HepG2 (cell line): ENCODE measurements around the gene AUTS2. TPM values are rescaled to one million over a fixed set of nuclear protein-coding genes. Genes with fewer than 3 reads are reported as not detected.

ENCODE experiments used
- ATAC-seq: fragments of 200-7000 bp; cut with Tn5 transposase; 3 replicates; pipeline ENCODE4 v1.9.1; 2020; ENCODE audit warnings: mild to moderate bottlenecking, moderate library complexity
- BruUV-seq: library from RNA; stranded (reverse); fragments of 400-500 nt; replicated peaks from 2 replicates; lab custom pipeline; 2021; lab: Mats Ljungman, UMichigan
- CTCF ChIA-PET: fragments of 300-600 bp; formaldehyde crosslinking; extraction: SDS; loops from one replicate; lab custom pipeline; 2021; ENCODE audit warnings: low total read pairs, inconsistent platforms, low intra/inter-chr PET ratio; lab: Yijun Ruan, JAX
- POLR2A ChIA-PET: fragments of 350-600 bp; sonication (Branson Sonifier 250); formaldehyde crosslinking; loops from one replicate; lab custom pipeline; 2020; ENCODE audit warnings: antibody characterized with exemption, inconsistent platforms; lab: Yijun Ruan, JAX
- DNase-seq: peaks from one replicate; pipeline ENCODE4 v3.0.0-alpha.2; 2015; ENCODE audit warnings: low spot score
- FAIRE-seq: peaks from 3 replicates; lab custom pipeline; 2011; peaks lifted over from hg19 to GRCh38; lab: Jason Lieb, UNC
- H2AFZ ChIP-seq: one replicate; pipeline ENCODE4 v1.6.1; 2011; ENCODE audit warnings: low read length, inconsistent platforms
- H3K27ac ChIP-seq: fragments of 300-600 bp; 3 replicates; pipeline ENCODE4 v1.8.0; 2011; ENCODE audit warnings: mixed run types, mild to moderate bottlenecking, mixed read lengths, low read length, inconsistent platforms; ENCODE audit not compliant: insufficient read depth; ENCODE audit errors: extremely low read length
- H3K27me3 ChIP-seq, 2 experiments: fragments of 200-600 bp in 1 of 2; 2 replicates in 1 of 2; 3 replicates in 1 of 2; pipeline versions ENCODE4 v1.6.0 to v1.8.0; 2011; ENCODE audit warnings: low read length in 2 of 2, mild to moderate bottlenecking in 2 of 2, moderate library complexity in 2 of 2, inconsistent platforms in 1 of 2; ENCODE audit not compliant: insufficient read depth in 2 of 2, control insufficient read depth in 1 of 2
- H3K36me3 ChIP-seq, 2 experiments: fragments of 200-600 bp in 1 of 2; replicated peaks in 1 of 2; 2 replicates in 1 of 2; 3 replicates in 1 of 2; pipeline versions ENCODE4 v1.5.1 to v1.8.0; 2011; ENCODE audit warnings: low read length in 2 of 2, inconsistent platforms in 1 of 2; ENCODE audit not compliant: insufficient read depth in 2 of 2, control insufficient read depth in 1 of 2
- H3K4me1 ChIP-seq: 2 replicates; pipeline ENCODE4 v1.5.1; 2012; ENCODE audit warnings: low read length, inconsistent platforms; ENCODE audit not compliant: insufficient read depth
- H3K4me2 ChIP-seq: 2 replicates; pipeline ENCODE4 v1.6.0; 2011; ENCODE audit warnings: low read depth, low read length, inconsistent platforms
- H3K4me3 ChIP-seq, 3 experiments: fragments of 200-600 bp in 1 of 3; sonication (generic), shearing (Covaris generic) in 1 of 3; replicated peaks in 1 of 3; 2 replicates each; pipeline ENCODE4 v1.5.1; 2011 to 2016; ENCODE audit warnings: low read length in 3 of 3, inconsistent platforms in 2 of 3, low read depth in 2 of 3, mild to moderate bottlenecking in 2 of 3, control low read depth in 1 of 3, mixed read lengths in 1 of 3; ENCODE audit not compliant: insufficient read depth in 1 of 3
- H3K79me2 ChIP-seq: one replicate; pipeline ENCODE4 v1.6.1; 2011; ENCODE audit warnings: low read length, inconsistent platforms; ENCODE audit not compliant: insufficient read depth
- H3K9ac ChIP-seq: 2 replicates; pipeline ENCODE4 v1.6.0; 2011; ENCODE audit warnings: mild to moderate bottlenecking, low read depth, low read length, inconsistent platforms; ENCODE audit not compliant: insufficient read depth
- H3K9me3 ChIP-seq: 2 replicates; pipeline ENCODE4 v1.5.1; 2012; ENCODE audit warnings: mild to moderate bottlenecking, low read length
- H4K20me1 ChIP-seq: 2 replicates; pipeline ENCODE4 v1.6.0; 2011; ENCODE audit warnings: inconsistent platforms, mild to moderate bottlenecking, low read length, moderate library complexity; ENCODE audit not compliant: insufficient read depth
- CREM ChIP-seq, 2 experiments: sonication (generic) in 1 of 2; formaldehyde crosslinking in 1 of 2; IDR thresholded peaks; 2 replicates each; pipeline versions ENCODE4 v1.4.0 to v1.6.1; 2016 to 2020; ENCODE audit warnings: antibody characterized with exemption in 1 of 2, mild to moderate bottlenecking in 1 of 2, missing genetic modification reagents in 1 of 2
- HHEX ChIP-seq: IDR thresholded peaks from 2 replicates; pipeline ENCODE4 v1.6.1; 2016; ENCODE audit warnings: control low read depth
- IRF2 ChIP-seq: IDR thresholded peaks from 2 replicates; pipeline ENCODE4 v1.6.1; 2018; ENCODE audit warnings: missing genetic modification reagents, missing compliant biosample characterization
- KDM5A ChIP-seq: fragments of 200-600 bp; sonication (generic); IDR thresholded peaks from 2 replicates; pipeline ENCODE4 v1.7.0; 2018; ENCODE audit warnings: antibody characterized with exemption, mild to moderate bottlenecking, low read length, borderline replicate concordance
- MBD4 ChIP-seq: IDR thresholded peaks from 2 replicates; pipeline ENCODE4 v1.6.1; 2012; ENCODE audit warnings: low read length, inconsistent platforms, borderline replicate concordance
- MXD4 ChIP-seq: IDR thresholded peaks from 2 replicates; pipeline ENCODE4 v1.6.1; 2016; ENCODE audit warnings: mild to moderate bottlenecking, missing biosample characterization, missing genetic modification reagents
- NCOA1 ChIP-seq: sonication (generic); formaldehyde crosslinking; IDR thresholded peaks from 2 replicates; pipeline ENCODE4 v1.9.0; 2021; ENCODE audit warnings: missing genetic modification reagents
- RFX5 ChIP-seq: IDR thresholded peaks from 2 replicates; pipeline ENCODE4 v1.6.1; 2011; ENCODE audit warnings: low read depth, low read length, improper control_type of control experiment
- SP4 ChIP-seq: sonication (generic); formaldehyde crosslinking; IDR thresholded peaks from 2 replicates; pipeline ENCODE4 v1.8.1; 2023; ENCODE audit warnings: mild to moderate bottlenecking, missing genetic modification reagents
- TCF7L2 ChIP-seq: IDR thresholded peaks from 2 replicates; pipeline ENCODE4 v1.6.1; 2011; ENCODE audit warnings: mild to moderate bottlenecking, low read depth, low read length, moderate library complexity
- U2AF2 ChIP-seq: fragments of 200-400 bp; formaldehyde crosslinking; IDR thresholded peaks from 2 replicates; pipeline ENCODE4 v1.6.1; 2017; ENCODE audit warnings: low read depth, mild to moderate bottlenecking, low read length
- ZKSCAN1 ChIP-seq: fragments of 150-350 bp; IDR thresholded peaks from 2 replicates; pipeline ENCODE4 v1.6.1; 2014; ENCODE audit warnings: low read length
- ZNF333 ChIP-seq: sonication (generic); formaldehyde crosslinking; IDR thresholded peaks from 2 replicates; pipeline ENCODE4 v1.4.0; 2020; ENCODE audit warnings: mild to moderate bottlenecking, missing genetic modification reagents, borderline replicate concordance
- ZNF773 ChIP-seq: sonication (generic); formaldehyde crosslinking; IDR thresholded peaks from 2 replicates; pipeline ENCODE4 v1.4.0; 2020; ENCODE audit warnings: missing genetic modification reagents, borderline replicate concordance
- WGBS: methylation state at CpG from one replicate; pipeline ENCODE4 v1.1.6; 2017; ENCODE audit warnings: low lambda C conversion rate; 5-methylcytosine and 5-hydroxymethylcytosine counted together
- in situ Hi-C: cut with HindIII; loops from 2 replicates; pipeline ENCODE4 v1.10.0; 2017; ENCODE audit warnings: low pct_unique_long_range_greater_than_20kb; ENCODE audit not compliant: extremely low pct_ligation_motif_present
- intact Hi-C: fragments of 100-400 bp; cut with micrococcal nuclease; formaldehyde crosslinking; loops from one replicate; pipeline ENCODE4 v1.10.0; 2022; ENCODE audit not compliant: unreplicated experiment
- polyA plus RNA-seq, 8 experiments: library from polyadenylated mRNA; depleted of rRNA in 3 of 8; stranded (reverse) in 7 of 8; unstranded in 1 of 8; fragments of >200 nt; fragmentation: Illumina TruSeq in 4 of 8; extraction: Trizol in 4 of 8; gene quantifications; 2 replicates each; pipeline versions ENCODE4 v1.2.1 to v1.2.3, GENCODE V29; 2011 to 2016; ENCODE audit warnings: low read depth in 4 of 8, missing spikeins in 1 of 8, mixed read lengths in 1 of 8; ENCODE audit not compliant: insufficient read depth in 1 of 8
- total RNA-seq, 5 experiments: library from RNA; depleted of rRNA; stranded (reverse); fragments of >200 nt; fragmentation: Illumina TruSeq; extraction: Trizol; gene quantifications; 2 replicates each; pipeline ENCODE4 v1.2.3, GENCODE V29; 2016; ENCODE audit warnings: low read depth in 1 of 5
- TF ChIP-seq, protein P1 (sequence below): sonication (generic); formaldehyde crosslinking; IDR thresholded peaks from 2 replicates; pipeline ENCODE4 v1.5.0; 2020; ENCODE audit warnings: mild to moderate bottlenecking, missing genetic modification reagents

The AUTS2 gene
- total and polyA plus RNA-seq, 2 of the 13 experiments (the other 11 are each of a cell fraction or from before 2014, with no cell fraction given), result 0.38 TPM; not detected in 1

- no peak for TF ChIP-seq MBD4
Observed at GRCh38 chr7:70733090-70733489, 1134.8 kb downstream of the AUTS2 start (continued).

DNA sequence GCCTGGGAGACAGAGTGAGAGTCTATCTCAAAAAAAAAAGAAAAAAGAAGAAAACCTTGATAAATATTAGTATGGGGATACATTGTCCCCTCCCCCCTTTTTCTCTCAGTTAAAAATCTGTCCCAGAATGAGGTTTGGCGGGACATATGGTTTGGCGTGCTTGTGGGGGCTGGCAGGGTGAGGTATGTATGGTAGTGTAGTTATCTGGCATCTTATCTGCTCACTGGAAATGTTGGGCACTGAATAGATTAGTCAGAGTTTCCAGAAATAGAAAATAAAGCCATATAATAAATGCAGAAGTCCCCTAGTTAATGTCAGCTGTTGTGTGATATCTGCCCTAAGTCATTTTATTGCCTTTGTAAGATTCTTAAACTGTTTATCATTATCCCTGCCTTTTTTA lies 1136.1 kb downstream of the AUTS2 start:
- Histone ChIP-seq H3K27me3 (no peaks in the 10 kb centered on the region), H3K4me2 (no peak overlapping the region), H3K4me3 (no peak overlapping the region), H3K9ac (no peak overlapping the region), H3K9me3 (no peaks in the 10 kb centered on the region), H4K20me1 (no peaks in the 10 kb centered on the region), H3K79me2 (no peaks in the 10 kb centered on the region), H3K27ac (no peak overlapping the region), H3K36me3 (no peaks in the 10 kb centered on the region), H2AFZ (no peak overlapping the region), H3K4me1 (no peaks in the 10 kb centered on the region)
- TF ChIP-seq NCOA1 (CRISPR knock-in tag) (no peak), TCF7L2 (no peak), IRF2 (no peak)
- TF ChIP-seq, protein P1, sequence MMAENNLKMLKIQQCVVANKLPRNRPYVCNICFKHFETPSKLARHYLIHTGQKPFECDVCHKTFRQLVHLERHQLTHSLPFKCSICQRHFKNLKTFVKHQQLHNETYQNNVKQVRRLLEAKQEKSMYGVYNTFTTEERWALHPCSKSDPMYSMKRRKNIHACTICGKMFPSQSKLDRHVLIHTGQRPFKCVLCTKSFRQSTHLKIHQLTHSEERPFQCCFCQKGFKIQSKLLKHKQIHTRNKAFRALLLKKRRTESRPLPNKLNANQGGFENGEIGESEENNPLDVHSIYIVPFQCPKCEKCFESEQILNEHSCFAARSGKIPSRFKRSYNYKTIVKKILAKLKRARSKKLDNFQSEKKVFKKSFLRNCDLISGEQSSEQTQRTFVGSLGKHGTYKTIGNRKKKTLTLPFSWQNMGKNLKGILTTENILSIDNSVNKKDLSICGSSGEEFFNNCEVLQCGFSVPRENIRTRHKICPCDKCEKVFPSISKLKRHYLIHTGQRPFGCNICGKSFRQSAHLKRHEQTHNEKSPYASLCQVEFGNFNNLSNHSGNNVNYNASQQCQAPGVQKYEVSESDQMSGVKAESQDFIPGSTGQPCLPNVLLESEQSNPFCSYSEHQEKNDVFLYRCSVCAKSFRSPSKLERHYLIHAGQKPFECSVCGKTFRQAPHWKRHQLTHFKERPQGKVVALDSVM (CRISPR knock-in tag), result no peak
- intact Hi-C loops (loop anchor here (10.0 kb wide), 1 partner anchor 50 kb away; no protein-coding TSS in a partner anchor), in situ Hi-C loops (no loop called here)
- no peak for ATAC-seq
- no peak for DNase-seq
- no peak for FAIRE-seq
- 65% methylated on average over 2 of the region's 2 CpGs for WGBS
- CTCF ChIA-PET, result no interaction called here
- BruUV-seq, result no TSS peak
- POLR2A ChIA-PET, result no interaction called here

- no peak overlapping the region for H3K27ac ChIP-seq
- TF ChIP-seq RFX5 (no peak), ZKSCAN1 (no peak), U2AF2 (no peak), HHEX (no peak), MXD4 (no peak), SP4 (CRISPR knock-in tag) (no peak), KDM5A (no peak), ZNF333 (CRISPR knock-in tag) (no peak), CREM (IDR thresholded peaks at IDR 0.05) (no peak), CREM (CRISPR knock-in tag; IDR thresholded peaks at IDR 0.05) (no peak), ZNF773 (no peak)
Observed at GRCh38 chr7:70735313-70735712, 1137.0 kb downstream of the AUTS2 start.

More at GRCh38 chr7:70735313-70735712, 1137.0 kb downstream of the AUTS2 start:
- FAIRE-seq (no peak), ATAC-seq (no peak), DNase-seq (no peak)
- in situ Hi-C loops (no loop called here), intact Hi-C loops (loop anchor here (10.0 kb wide), 1 partner anchor 49 kb away; no protein-coding TSS in a partner anchor)
- H3K9me3 ChIP-seq, result no peaks in the 10 kb centered on the region
- H4K20me1 ChIP-seq, result no peaks in the 10 kb centered on the region
- CTCF ChIA-PET, result no interaction called here
- BruUV-seq, result no TSS peak
- H3K79me2 ChIP-seq, result no peaks in the 10 kb centered on the region
- no peak overlapping the region for H2AFZ ChIP-seq
- 77% methylated on average over 11 of the region's 11 CpGs for WGBS
- H3K9ac ChIP-seq, result no peak overlapping the region
- H3K36me3 ChIP-seq, result no peaks in the 10 kb centered on the region
- no peaks in the 10 kb centered on the region for H3K4me1 ChIP-seq
- POLR2A ChIA-PET, result no interaction called here
- no peaks in the 10 kb centered on the region for H3K27me3 ChIP-seq
- no peak overlapping the region for H3K4me2 ChIP-seq
- H3K4me3 ChIP-seq, result no peak overlapping the region
